Stimulated activated CD4-positive, alpha-beta T cell treated with anti-CD3 and anti-CD28 coated beads, Interleukin-2, amount 100 ng/mL, for 48 hours (primary cell): Measurements from ENCODE around the gene TMEM120A.
A peak's percentile ranks its signal among the peaks of the same experiment; 100 is the strongest.
"Not testable (repeated sequence)": the region's sequence is repeated elsewhere in the genome, so short reads cannot be mapped to it uniquely, and the experiment has no call there.

Experiments used
- DNase-seq, 2 donors: peaks; one replicate each; pipeline ENCODE4 v3.0.0-alpha.2; 2020

The TMEM120A gene

DNA sequence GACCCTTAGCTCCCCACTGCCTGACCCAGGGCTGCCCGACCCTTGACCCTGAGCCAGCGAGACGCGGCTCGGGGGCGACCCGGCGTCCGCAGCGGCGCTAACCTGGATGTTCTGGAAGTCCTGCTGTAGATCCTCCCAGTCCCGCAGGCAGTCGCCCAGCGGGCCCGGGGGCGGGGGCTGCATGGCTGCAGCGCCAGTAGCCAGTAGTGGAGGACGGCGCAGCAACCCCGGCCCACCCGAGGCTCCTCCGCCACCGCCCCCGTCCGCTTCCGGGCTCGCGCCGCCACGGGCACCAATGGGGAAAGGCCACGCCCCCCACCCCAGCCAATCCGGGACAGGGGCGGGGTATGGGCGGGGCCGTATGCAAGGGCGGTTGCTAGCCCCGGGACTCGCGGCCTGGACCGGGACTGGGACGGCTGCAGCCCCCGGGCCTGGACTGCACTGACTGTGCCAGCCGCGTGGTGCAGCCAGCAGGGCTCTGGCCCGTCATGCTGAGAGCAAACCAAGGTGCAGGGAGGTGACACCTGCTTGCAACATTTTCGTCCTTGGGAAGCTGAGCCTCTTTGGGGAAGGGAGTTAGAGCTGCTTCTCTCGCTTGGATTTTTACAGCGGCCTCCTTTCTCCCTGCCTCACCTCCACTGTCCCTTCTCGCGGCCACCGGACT, at the start of gene TMEM120A:
TSS of gene TMEM120A (minus strand) at position 208 of the 664 bp plus-strand sequence. CDS start at position 183, 25 bp downstream.
- DNase-seq = peak; percentile 96

DNA sequence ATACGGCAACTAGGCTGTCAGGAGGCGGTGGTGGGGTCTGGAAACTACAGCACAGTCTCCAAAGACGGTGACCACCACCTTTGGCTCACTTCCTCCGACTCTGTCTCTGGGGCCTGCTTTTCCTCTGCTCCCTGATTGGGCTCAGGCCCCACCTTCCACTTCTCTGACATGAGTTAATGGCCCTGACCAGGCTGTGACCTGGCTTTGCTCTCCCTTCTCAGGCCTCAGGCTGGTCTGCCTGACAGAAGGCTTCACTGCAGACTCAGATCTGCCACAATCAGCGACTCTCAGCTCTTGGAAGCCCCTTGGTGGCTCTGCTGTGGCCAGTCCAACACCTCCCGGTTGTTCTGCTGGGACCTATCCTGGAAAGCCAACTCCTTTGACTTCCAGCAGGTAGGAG, 45.7 kb upstream of the TMEM120A start:
- no peak for DNase-seq

DNA sequence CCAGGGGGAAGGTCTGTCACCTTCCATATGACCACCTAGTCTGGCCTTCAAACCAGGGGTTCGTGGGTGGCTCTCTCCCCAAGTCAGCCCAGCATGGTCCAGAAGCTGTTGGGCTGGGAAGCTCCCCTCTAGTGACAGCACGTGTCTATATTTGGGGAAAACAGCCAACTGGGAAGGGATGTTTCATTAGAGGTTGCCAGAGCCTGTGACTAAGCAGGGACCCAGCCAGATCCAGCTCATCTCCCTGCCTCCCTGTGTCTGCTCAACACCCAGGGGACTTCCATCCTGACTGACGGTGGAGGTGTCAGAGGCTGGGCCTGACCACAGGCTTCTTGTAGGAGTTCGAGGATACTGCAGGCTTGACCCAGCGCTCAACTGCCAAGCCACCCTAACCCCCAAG, 42.9 kb upstream of the TMEM120A start:
- DNase-seq = no peak

DNA sequence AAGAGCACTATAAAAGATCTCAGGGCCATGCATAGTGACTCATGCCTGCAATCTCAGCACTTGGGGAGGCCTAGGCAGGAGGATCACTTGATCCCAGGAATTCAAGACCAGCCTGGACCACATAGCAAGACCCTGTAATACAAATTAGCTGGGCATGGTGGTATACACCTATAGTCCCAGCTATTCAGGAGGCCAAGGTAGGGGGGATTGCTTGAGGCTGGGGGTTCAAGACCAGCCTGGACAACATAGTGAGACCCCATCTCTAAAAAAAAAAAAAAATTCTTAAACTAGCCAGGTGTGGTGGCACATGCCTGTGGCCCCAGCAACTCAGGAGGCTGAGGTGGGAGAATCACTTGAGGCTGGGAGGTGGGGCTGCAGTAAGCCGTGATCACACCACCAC, 37.6 kb upstream of the TMEM120A start:
- DNase-seq = no peak

DNA sequence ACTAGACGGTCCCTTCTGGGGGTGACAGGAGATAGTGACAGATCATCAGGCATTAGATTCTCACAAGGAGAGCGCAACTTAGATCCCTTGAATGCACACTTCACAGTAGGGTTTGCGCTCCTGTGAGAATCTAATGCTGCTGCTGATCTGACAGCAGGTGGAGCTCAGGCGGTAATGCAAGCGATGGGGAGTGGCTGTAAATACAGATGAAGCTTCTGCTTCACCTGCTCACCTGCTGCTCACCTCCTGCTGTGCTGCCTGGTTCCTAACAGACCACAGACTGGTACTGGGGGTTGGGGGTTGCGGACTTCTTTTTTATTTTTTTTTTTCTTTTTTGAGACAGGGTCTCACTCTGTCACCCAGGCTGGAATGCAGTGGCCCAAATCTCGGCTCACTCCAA, 35.3 kb upstream of the TMEM120A start:
- not testable (repeated sequence) for DNase-seq

DNA sequence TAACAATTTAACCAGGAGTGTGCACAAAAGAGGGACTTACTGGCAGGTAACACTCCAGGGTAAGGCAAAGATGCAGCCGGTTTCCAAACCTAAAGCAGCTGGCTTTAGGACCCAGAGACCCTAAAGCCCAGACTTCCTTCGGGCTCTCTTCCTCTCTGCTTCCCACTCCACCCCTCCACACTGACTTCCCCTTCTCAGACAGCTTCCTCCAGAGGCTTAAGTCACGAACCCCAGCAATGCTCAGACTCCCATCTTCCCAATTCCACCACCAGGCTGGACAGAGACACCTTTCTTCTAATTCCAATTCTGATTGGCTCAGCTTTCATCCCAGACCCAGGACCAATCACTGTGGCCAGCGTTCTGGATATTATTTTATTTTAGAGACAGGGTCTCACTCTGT, 28.6 kb upstream of the TMEM120A start:
- DNase-seq = no peak

DNA sequence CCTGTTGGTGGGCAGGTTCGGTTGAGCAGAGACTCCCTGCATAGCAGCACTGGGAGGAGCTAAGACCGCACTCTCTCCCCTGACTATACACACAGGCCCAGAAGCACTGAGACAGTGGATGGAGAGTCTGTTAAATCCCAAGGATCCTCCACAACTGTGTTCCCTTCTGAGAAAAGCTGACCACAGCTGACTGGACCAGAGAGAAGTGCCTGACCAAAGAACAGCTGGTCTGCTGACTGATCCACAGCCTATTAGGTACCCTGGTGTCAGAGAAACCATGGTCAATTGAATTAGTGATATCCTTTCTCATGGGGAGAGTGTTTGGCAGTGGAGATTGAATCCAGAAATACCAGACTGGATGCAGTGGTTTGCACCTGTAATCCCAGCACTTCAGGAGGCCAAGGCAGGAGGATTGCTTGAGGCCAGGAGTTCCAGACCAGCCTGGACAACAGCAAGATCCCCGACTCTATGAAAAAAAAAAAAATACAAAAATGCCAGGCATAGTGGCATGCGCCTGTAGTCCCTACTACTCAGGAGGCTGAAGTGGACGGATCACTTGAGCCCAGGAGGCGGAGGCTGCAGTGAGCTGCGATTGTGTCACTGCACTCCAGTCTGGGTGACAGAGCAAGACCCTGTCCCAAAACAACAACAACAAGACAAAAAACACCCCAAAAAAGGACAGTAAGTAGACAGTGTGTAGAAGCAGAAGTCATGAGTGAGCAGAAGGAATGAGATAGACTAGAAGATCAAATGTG, 27.8 kb upstream of the TMEM120A start:
- no peak for DNase-seq

DNA sequence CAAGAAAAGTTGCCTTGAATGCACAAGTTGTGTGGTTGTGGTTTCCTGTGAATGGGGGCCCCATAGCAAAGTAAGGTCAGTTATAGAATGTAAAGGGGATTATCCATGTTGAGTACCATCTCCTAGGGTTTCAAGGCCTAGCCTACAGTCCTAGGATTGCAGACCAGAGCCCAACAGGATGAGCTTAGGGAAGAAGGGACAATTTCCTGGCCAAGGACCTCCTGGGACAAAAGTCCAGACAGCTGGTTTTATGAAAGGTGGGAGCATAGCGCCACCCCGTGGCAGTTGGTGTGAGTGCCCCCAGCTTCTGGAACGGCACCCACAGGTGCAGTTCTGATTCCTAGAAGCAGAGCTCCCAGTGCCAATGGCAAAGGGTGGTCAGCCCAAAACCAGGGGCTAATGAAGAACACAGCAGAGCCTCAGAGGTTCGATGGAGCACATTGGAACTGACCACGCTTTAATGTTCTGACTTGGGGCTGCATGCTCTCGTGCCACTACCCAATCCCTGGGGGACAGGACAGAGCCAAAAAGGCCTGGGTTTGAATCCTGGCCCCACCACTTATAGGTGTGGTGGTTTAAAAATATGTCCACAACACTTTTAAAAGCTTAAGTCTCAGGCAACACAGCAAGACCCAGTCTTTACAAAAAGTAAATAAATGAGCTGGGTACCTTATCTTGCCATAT, 25.8 kb upstream of the TMEM120A start:
- DNase-seq = peak; percentile 71 to 74

DNA sequence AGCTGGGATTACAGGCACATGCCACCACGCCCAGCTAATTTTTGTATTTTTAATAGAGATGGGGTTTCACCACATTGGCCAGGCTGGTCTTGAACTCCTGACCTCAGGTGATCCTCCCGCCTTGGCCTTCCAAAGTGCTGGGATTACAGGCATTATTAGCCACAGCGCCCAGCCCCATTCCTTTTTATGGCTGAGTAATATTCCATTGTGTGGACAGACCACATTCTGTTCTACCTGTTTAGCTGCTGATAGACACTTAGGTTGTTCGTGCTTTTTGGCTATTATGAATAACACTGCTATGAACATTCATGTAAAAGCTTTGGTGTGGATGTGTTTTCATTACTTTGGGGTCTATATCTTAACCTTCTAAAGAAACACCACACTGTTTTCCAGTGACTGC, 24.1 kb upstream of the TMEM120A start:
- not testable (repeated sequence) for DNase-seq

DNA sequence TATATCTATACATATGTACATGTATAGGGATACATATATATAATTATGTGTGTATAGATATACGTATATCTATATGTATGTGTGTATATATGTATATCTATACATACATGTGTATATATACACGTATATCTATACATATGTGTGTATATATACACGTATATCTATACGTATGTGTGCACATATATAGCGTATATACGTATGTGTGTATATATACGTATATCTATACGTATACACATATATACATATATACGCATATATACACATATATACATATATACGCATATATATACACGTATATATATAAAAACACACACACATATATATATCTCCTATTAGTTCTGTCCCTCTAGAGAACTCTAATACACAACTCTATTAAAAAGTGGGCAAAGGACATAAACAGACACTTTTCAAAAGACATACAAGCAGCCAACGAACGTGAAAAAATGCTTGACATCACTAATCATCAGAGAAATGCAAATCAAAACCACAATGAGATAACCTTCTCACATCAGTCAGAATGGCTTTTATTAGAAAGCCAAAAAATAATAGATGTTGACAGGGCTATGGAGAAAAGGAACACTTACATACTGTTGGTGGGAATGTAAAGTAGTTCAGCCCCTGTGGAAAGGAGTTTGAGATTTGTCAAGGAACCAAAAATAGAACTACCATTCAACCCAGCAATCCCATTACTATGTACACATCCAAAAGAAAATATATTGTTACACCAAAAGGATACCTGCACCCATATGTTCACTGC, 22.0 kb upstream of the TMEM120A start:
- no peak for DNase-seq

DNA sequence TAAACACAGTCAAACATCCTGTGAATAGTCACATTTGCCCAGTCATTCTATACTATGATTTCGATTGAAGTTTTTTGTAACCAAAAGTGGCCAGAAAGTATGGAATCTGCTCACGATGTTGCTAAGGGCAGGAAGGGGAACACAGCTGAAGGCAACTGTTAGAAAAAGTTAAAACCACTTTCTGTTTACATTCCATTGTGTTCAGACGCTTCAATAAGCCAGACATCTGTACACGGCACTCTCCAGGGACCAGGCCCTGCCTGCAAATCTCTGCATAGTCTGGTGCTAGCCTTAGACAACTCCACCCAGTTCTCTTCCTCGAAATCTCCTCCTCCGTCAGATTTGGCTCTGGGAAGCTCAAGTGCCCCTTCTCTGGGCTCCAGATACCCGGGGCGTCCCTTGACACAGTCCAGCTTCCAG, 17.1 kb upstream of the TMEM120A start:
- DNase-seq = no peak

DNA sequence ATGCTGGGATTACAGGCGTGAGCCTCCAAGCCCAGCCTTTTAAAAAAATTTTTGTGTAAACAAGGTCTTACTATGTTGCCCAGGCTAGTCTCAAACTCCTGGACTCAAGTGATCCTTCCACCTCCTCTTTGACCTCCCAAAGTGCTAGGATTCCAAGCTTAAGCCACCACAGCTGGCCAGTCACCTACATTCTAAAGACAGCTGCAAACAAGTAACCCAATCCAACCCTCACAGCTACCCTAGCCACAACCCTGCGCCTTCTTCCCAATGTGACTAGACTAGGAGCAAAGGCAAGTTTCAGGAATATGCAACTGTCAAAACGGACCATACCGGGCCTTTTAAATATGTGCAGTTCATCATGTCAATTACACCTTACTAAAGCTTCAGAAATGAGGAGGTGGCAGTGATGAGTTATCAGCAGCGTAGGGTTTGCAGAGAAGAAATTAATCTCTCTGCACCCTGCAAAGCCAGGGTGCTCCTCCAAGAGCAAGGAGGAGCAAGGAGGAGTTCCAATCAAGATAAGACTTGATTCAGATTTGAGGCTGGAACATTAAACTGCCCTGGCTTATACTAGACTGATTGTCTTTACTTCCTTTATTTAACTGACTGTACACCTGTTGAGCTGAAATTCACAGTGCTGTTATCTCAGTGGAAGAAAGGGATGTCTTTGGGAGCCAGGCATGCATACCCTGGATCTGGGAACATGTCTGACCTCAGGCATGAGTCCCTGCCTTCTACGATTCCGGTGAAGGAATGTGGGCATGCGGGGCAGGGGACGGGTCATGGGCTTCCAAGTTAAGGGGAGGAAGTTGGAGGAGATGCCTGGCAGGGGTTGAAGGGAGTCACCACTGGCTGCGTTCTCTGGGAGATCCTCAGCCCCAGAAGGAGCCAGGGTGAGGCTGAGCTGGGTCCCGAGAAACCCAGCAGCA, 15.5 kb upstream of the TMEM120A start:
- no peak for DNase-seq

DNA sequence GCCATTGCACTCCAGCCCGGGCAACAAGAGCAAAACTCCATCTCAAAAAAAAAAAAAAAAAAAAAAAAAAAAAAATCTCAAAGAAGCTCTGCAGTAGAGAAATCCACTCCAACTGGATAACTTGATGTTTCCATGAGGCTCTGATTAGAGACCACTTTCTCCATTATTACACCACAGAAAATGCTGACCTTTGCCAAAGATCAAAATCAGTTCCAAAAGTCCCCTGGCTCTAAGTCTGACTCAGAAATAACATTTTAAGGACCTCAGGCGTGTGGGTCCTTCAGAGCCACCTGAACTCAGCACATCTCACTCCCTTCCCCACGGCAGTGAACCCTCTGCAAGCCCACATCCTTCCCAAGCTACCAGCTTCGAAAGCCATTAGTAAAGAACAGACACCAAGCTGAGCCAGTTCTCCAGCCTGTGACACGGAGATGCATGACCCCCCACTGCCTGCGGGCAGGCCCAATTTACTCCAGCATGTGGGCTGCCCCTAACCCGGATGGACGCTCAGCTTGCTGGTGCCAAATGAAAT, 13.8 kb upstream of the TMEM120A start:
- no peak for DNase-seq

DNA sequence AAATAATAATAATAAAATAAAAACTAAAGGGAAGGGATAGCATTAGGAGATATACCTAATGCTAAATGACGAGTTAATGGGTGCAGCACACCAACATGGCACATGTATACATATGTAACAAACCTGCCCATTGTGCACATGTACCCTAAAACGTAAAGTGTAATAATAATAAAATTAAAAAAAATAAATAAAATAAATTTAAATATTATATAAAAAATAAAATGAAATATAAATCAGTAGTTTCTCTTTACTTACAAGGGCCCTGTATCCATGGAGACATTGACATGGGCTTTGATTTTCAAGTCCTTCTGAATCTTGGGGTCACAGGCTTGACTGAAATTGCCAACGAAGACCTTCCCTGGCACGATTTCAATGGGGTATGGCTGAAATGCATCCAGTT, 10.6 kb upstream of the TMEM120A start:
- DNase-seq = not testable (repeated sequence)

DNA sequence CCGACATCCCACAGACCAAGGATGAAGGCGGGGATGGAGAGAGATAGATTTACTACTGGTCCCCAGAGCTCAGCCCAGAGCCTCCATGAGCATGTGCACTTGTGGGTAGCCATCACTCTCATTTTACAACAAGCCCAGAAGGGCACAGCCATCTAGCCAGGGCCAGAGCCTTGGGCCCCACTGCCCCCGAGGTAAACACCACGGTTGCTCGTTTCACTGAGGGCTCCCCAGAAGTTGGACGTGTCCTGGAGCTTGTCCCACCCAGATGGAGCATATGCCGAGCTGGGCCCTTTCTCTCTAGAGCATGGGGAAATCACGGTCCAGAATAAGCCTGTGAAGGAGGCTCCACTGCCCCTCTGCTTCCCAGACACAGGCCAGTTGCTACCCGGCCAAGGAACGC, 9.0 kb upstream of the TMEM120A start:
- DNase-seq = no peak

DNA sequence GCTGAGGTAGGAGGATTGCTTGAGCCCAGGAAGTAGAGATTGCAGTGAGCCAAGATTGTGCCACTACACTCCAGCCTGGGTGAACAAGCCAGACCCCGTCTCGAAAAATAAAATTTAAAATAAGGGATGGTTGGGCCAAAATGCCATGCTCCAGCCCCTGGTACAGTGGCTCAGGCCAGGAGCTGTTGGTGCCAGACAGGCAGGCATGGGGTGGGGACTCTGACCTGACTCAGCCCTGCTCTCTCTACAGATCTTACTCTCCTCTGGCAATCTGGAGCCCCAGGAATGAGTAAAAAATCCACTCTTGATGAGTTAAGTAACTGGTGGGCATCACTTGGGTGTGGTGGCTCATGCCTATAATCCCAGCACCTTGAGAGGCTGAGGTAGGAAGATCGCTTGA, 8.4 kb upstream of the TMEM120A start:
- no peak for DNase-seq

DNA sequence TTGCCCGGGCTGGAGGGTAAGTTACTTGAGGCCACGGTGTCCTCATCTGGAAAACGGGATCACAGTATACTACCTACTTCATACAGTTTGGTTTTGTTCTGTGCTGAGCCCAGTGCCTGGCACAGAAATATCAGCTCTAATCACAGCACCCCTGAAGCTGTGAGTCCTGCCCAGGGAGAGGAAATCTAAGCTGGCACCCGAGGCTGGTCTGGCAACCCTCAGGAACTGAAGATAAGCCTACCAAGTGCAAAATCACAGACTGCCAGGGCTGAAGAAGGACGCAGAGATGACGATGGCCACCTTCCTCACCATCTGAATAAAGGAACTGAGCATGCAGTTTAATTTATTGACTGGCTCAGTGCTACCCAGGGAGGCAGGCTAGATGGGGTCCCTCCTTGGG, 7.7 kb upstream of the TMEM120A start:
- DNase-seq = no peak

DNA sequence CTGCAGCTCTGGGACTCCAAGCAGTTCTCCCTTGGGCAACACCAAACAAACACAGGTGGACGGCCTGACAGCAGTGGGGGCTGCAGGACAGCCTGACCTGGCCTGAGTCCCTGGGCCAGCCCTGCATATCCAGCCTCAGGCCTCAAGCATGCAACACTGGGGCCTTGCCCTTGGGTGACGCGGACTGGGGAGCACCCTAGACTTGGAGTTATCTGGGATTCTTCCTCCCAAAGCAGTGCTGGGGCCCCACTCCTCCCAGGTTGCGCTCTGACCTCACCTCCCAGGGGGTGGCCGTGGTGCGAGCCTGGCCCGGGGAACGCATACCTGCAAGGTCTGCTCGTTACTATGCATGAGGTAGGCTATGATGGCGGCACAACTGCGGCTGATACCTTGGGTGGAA, 6.2 kb upstream of the TMEM120A start:
- DNase-seq = no peak

DNA sequence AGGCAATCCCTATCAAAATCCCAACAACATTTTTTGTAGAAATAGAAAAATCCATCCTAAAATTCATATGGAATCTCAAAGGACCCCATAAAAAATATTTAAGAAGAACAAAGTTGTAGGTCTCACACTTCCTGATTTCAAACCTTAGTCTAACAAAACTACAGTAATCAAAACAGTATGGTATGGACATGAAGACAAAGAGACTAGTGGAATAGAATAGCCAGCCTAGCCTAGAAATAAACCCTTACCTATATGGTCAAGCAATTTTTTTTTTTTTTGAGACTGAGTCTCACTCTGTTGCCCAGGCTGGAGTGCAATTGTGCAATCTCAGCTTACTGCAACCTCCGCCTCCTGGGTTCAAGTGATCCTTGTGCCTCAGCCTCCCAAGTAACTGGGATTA, 3.6 kb upstream of the TMEM120A start:
- no peak for DNase-seq

DNA sequence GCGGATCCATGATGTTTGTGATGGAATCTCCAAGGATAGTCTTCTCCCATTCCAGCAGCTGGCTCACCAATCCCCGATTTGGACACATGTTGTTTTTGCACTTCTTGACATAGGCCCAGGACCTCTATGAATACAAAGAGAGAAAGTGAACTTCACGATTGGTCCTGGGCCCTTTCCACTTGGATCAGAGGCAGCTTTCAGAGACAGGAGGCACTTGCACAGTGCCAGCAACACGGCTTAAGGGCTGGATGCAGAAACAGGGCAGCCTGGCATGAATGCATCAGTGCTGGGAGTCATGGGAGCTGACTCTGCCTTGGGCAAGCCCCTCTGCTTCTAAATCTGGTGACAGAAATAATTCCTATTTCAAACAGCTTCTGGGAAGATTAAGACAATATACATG, 2.1 kb upstream of the TMEM120A start:
- DNase-seq = no peak

DNA sequence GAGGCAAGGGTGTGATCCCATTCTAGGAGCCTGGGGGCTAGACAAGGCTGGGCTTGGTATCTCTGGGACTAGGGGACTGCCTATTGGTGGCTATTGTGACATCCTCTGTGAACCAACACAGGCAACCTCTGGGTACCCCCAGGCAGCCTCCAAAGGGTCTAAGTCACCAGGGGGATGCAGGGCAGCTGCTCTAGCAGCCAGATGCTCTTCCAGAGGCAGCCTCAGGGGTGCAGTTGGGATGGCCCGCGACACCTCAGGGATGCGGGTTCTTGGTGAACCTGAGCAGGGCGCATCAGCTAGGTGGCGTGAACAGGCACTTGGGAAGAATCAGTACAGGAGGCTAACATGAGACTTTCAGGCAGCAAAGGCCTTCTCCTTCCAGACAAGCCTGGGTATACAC, 1.6 kb upstream of the TMEM120A start:
- no peak for DNase-seq

DNA sequence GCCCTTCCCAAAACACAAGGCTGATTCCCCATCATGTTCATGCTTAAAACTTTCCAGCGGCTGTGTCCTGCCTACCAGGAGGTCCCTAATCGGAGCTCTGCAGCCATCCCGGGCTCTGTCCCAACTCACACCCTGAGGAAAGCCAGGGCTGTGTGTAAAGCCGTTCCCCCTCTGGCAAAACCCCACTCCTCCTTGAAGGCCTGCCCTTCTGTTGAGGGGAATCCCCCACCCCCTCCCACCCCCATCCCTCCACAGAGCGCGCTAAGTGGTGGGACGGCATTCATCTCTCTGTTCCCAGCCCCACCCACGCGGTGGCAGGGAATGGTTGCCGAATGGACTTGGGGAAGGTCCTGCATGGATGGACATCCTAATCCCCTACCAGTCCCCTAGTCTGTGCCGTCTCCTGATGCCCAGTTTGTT, 667 bp upstream of the TMEM120A start:
- no peak for DNase-seq
